A172 (cell line): ENCODE measurements around the gene PRTG. TPM values are rescaled to one million over a fixed set of nuclear protein-coding genes. Genes with fewer than 3 reads are reported as not detected.
A peak's percentile ranks its signal among the peaks of the same experiment; 100 is the strongest.
"Not testable (repeated sequence)": the region's sequence is repeated elsewhere in the genome, so short reads cannot be mapped to it uniquely, and the experiment has no call there.

ENCODE experiments used
- DNase-seq: peaks from one replicate; pipeline ENCODE4 v3.0.0-alpha.2; 2015; ENCODE audit warnings: low spot score
- total RNA-seq: library from RNA; depleted of rRNA; stranded (reverse); fragments of >200 nt; shearing (Covaris generic); gene quantifications from 2 replicates; pipeline ENCODE4 v1.2.3, GENCODE V29; 2014

PRTG gene
- total RNA-seq, 1 experiment from 2014 or later: 3.6 TPM

- no peak for DNase-seq
Measured at GRCh38 chr15:55630858-55631257, 112.1 kb downstream of the PRTG start.

- no peak for DNase-seq
Measured at GRCh38 chr15:55628369-55628730, 114.6 kb downstream of the PRTG start.

GRCh38 chr15:55627730-55628368 lies 115.1 kb downstream of the PRTG start:
- DNase-seq: peak; percentile 93

GRCh38 chr15:55619783-55620182 lies 123.2 kb downstream of the PRTG start:
- DNase-seq: no peak

- no peak for DNase-seq
Measured at GRCh38 chr15:55618387-55618786, 124.6 kb downstream of the PRTG start.

- DNase-seq: no peak
Measured at GRCh38 chr15:55615445-55615844, 127.5 kb downstream of the PRTG start.

GRCh38 chr15:55613727-55614126 lies 129.2 kb downstream of the PRTG start:
- no peak for DNase-seq

GRCh38 chr15:55606214-55606613 lies 136.7 kb downstream of the PRTG start:
- DNase-seq: no peak

- no peak for DNase-seq
Measured at GRCh38 chr15:55601374-55601773, 141.6 kb downstream of the PRTG start.

- no peak for DNase-seq
Measured at GRCh38 chr15:55599439-55599838, 143.5 kb downstream of the PRTG start.

- DNase-seq: not testable (repeated sequence)
Measured at GRCh38 chr15:55593019-55593418, 149.9 kb downstream of the PRTG start.

GRCh38 chr15:55590788-55591187 lies 152.2 kb downstream of the PRTG start:
- no peak for DNase-seq

- DNase-seq: no peak
Measured at GRCh38 chr15:55589287-55589686, 153.7 kb downstream of the PRTG start.

GRCh38 chr15:55588815-55589115 lies 154.2 kb downstream of the PRTG start:
- peak; percentile 6 for DNase-seq

GRCh38 chr15:55588070-55588814 lies 154.7 kb downstream of the PRTG start, which contains the start of gene PYGO1:
TSS of gene PYGO1 (minus strand) at chr15:55588345. CDS start at chr15:55587883, 462 bp downstream.
- DNase-seq: peak; percentile 26

GRCh38 chr15:55587321-55588069 lies 155.5 kb downstream of the PRTG start:
- DNase-seq: peak; percentile 12

- no peak for DNase-seq
Measured at GRCh38 chr15:55586808-55587207, 156.1 kb downstream of the PRTG start.

- DNase-seq: no peak
Measured at GRCh38 chr15:55576943-55577342, 166.0 kb downstream of the PRTG start.

- DNase-seq: no peak
Measured at GRCh38 chr15:55574096-55574495, 168.9 kb downstream of the PRTG start.

GRCh38 chr15:55573224-55573623 lies 169.7 kb downstream of the PRTG start:
- DNase-seq: no peak

- no peak for DNase-seq
Measured at GRCh38 chr15:55564347-55565145, 178.4 kb downstream of the PRTG start.

GRCh38 chr15:55562601-55563000 lies 180.4 kb downstream of the PRTG start:
- DNase-seq: no peak
